Stimulated activated naive B cell treated with anti-CD40 and anti-IgM and Interleukin-4, amounts not matched to agents 10 μg/mL and 1 μg/mL and 100 μg/mL, for 72 hours (primary cell): ENCODE results near the gene NDFIP2.

Experiments used
- ATAC-seq, 2 donors: fragments of 150-1000 bp; cut with Tn5 transposase; replicated peaks; 2 replicates each; pipeline ENCODE4 v1.10.0; 2021; ENCODE audit warnings: moderate library complexity in 1 of 2
- DNase-seq: peaks from one replicate; pipeline ENCODE4 v3.0.0; 2021
- H3K27ac Mint-ChIP-seq: one replicate; pipeline ENCODE4 v1.8.0; 2022; ENCODE audit warnings: mild to moderate bottlenecking, mixed read lengths
- H3K27me3 Mint-ChIP-seq, 2 donors: one replicate each; pipeline ENCODE4 v1.8.0; 2022; ENCODE audit warnings: mixed read lengths in 2 of 2
- H3K36me3 Mint-ChIP-seq, 2 donors: one replicate each; pipeline ENCODE4 v1.8.0; 2022; ENCODE audit warnings: mixed read lengths in 2 of 2, mild to moderate bottlenecking in 1 of 2
- H3K4me1 Mint-ChIP-seq, 2 donors: one replicate each; pipeline ENCODE4 v1.8.0; 2022; ENCODE audit warnings: mixed read lengths in 2 of 2, mild to moderate bottlenecking in 1 of 2
- H3K4me3 Mint-ChIP-seq, 2 donors: one replicate each; pipeline ENCODE4 v1.8.0; 2022; ENCODE audit warnings: mild to moderate bottlenecking in 2 of 2, mixed read lengths in 2 of 2, moderate library complexity in 1 of 2
- H3K9me3 Mint-ChIP-seq, 2 donors: one replicate each; pipeline ENCODE4 v1.8.0; 2022; ENCODE audit warnings: mixed read lengths in 2 of 2, mild to moderate bottlenecking in 1 of 2

Gene NDFIP2

GRCh38 chr13:79480954-79481684, at the start of gene NDFIP2:
Gene NDFIP2, plus strand, starts transcription at chr13:79481155. Its CDS starts 49 bp downstream, at chr13:79481204.
- peak; percentile 89 to 90 for ATAC-seq
- Mint-ChIP-seq H3K4me3 (peak within 1 kb of the TSS; percentile 95 to 96), H3K36me3 (peaks cover 2 to 11% of the 10 kb centered on the region in 2 donors), H3K27me3 (peaks cover 36 to 47% of the 10 kb centered on the region in 2 donors), H3K27ac (peak within 1 kb of the TSS; percentile 86), H3K9me3 (no peaks in the 10 kb centered on the region), H3K4me1 (peaks cover 15 to 43% of the 10 kb centered on the region in 2 donors)
- DNase-seq = peak; percentile 81

- DNase-seq (no peak), ATAC-seq (no peak)
- Mint-ChIP-seq H3K36me3 (peaks cover 0 to 2% of the 10 kb centered on the region in 2 donors), H3K4me1 (peaks cover 2 to 20% of the 10 kb centered on the region in 2 donors), H3K9me3 (no peaks in the 10 kb centered on the region), H3K27me3 (no peaks in the 10 kb centered on the region), H3K27ac (no peak overlapping the region), H3K4me3 (no peak overlapping the region)
Measured at GRCh38 chr13:79432086-79432485, 48.9 kb upstream of the NDFIP2 start.

GRCh38 chr13:79432992-79433391, 48.0 kb upstream of the NDFIP2 start:
- H3K9me3 Mint-ChIP-seq = no peaks in the 10 kb centered on the region
- H3K4me3 Mint-ChIP-seq = no peak overlapping the region
- no peak overlapping the region for H3K27ac Mint-ChIP-seq
- peaks cover 2 to 13% of the 10 kb centered on the region in 2 donors for H3K4me1 Mint-ChIP-seq
- DNase-seq (no peak), ATAC-seq (no peak)
- H3K27me3 Mint-ChIP-seq = no peaks in the 10 kb centered on the region
- H3K36me3 Mint-ChIP-seq = peaks cover 0 to 2% of the 10 kb centered on the region in 2 donors

- ATAC-seq (no peak), DNase-seq (no peak)
- H3K4me3 Mint-ChIP-seq = no peak overlapping the region
- peaks cover 0 to 2% of the 10 kb centered on the region in 2 donors for H3K36me3 Mint-ChIP-seq
- H3K4me1 Mint-ChIP-seq = peaks cover 2 to 8% of the 10 kb centered on the region in 2 donors
- no peak overlapping the region for H3K27ac Mint-ChIP-seq
- H3K27me3 Mint-ChIP-seq = peaks cover 0 to 4% of the 10 kb centered on the region in 2 donors
- H3K9me3 Mint-ChIP-seq = no peaks in the 10 kb centered on the region
Measured at GRCh38 chr13:79434556-79434955, 46.4 kb upstream of the NDFIP2 start.

- H3K4me3 Mint-ChIP-seq = no peak overlapping the region
- H3K27me3 Mint-ChIP-seq = peaks cover 0 to 4% of the 10 kb centered on the region in 2 donors
- H3K9me3 Mint-ChIP-seq = no peaks in the 10 kb centered on the region
- H3K36me3 Mint-ChIP-seq = peaks cover 0 to under 1% of the 10 kb centered on the region in 2 donors
- H3K4me1 Mint-ChIP-seq = peaks cover 2 to 8% of the 10 kb centered on the region in 2 donors
- DNase-seq = no peak
- H3K27ac Mint-ChIP-seq = no peak overlapping the region
- no peak for ATAC-seq
Measured at GRCh38 chr13:79435561-79435990, 45.4 kb upstream of the NDFIP2 start.

GRCh38 chr13:79439275-79439674, 41.7 kb upstream of the NDFIP2 start:
- DNase-seq (no peak), ATAC-seq (no peak)
- Mint-ChIP-seq H3K4me3 (no peak overlapping the region), H3K36me3 (no peaks in the 10 kb centered on the region), H3K27ac (no peak overlapping the region), H3K27me3 (peaks cover 6 to 9% of the 10 kb centered on the region in 2 donors), H3K4me1 (peaks cover 6 to 14% of the 10 kb centered on the region in 2 donors), H3K9me3 (no peaks in the 10 kb centered on the region)

GRCh38 chr13:79440958-79441528, 39.9 kb upstream of the NDFIP2 start:
- H3K9me3 Mint-ChIP-seq = no peaks in the 10 kb centered on the region
- no peak overlapping the region for H3K4me3 Mint-ChIP-seq
- ATAC-seq (no peak), DNase-seq (no peak)
- peaks cover 4 to 9% of the 10 kb centered on the region in 2 donors for H3K4me1 Mint-ChIP-seq
- no peak overlapping the region for H3K27ac Mint-ChIP-seq
- H3K36me3 Mint-ChIP-seq = no peaks in the 10 kb centered on the region
- peaks cover 6 to 17% of the 10 kb centered on the region in 2 donors for H3K27me3 Mint-ChIP-seq

GRCh38 chr13:79442221-79442620, 38.7 kb upstream of the NDFIP2 start:
- peaks cover 6 to 24% of the 10 kb centered on the region in 2 donors for H3K27me3 Mint-ChIP-seq
- ATAC-seq = no peak
- no peak for DNase-seq
- no peaks in the 10 kb centered on the region for H3K36me3 Mint-ChIP-seq
- H3K4me1 Mint-ChIP-seq = peaks cover 4 to 13% of the 10 kb centered on the region in 2 donors
- H3K4me3 Mint-ChIP-seq = no peak overlapping the region
- H3K27ac Mint-ChIP-seq = no peak overlapping the region
- H3K9me3 Mint-ChIP-seq = no peaks in the 10 kb centered on the region

GRCh38 chr13:79442706-79443105, 38.2 kb upstream of the NDFIP2 start:
- peaks cover 4 to 16% of the 10 kb centered on the region in 2 donors for H3K4me1 Mint-ChIP-seq
- H3K4me3 Mint-ChIP-seq = no peak overlapping the region
- no peak for ATAC-seq

GRCh38 chr13:79445968-79446645, 34.8 kb upstream of the NDFIP2 start:
- Mint-ChIP-seq H3K36me3 (peaks cover 0 to 4% of the 10 kb centered on the region in 2 donors), H3K27me3 (peaks cover 5 to 29% of the 10 kb centered on the region in 2 donors), H3K4me3 (no peak overlapping the region), H3K4me1 (peaks cover 19 to 38% of the 10 kb centered on the region in 2 donors), H3K27ac (peak overlapping the region; percentile 60), H3K9me3 (peaks cover 6% of the 10 kb centered on the region in 2 donors)
- DNase-seq (no peak), ATAC-seq (no peak)

More at GRCh38 chr13:79442706-79443105, 38.2 kb upstream of the NDFIP2 start:
- DNase-seq = no peak
- H3K36me3 Mint-ChIP-seq = no peaks in the 10 kb centered on the region
- H3K27me3 Mint-ChIP-seq = peaks cover 6 to 29% of the 10 kb centered on the region in 2 donors
- no peaks in the 10 kb centered on the region for H3K9me3 Mint-ChIP-seq
- H3K27ac Mint-ChIP-seq = no peak overlapping the region

- H3K36me3 Mint-ChIP-seq = peaks cover 0 to 4% of the 10 kb centered on the region in 2 donors
- peaks cover 0 to 25% of the 10 kb centered on the region in 2 donors for H3K27me3 Mint-ChIP-seq
- DNase-seq = no peak
- H3K4me1 Mint-ChIP-seq = peaks cover 22 to 43% of the 10 kb centered on the region in 2 donors
- no peak overlapping the region for H3K27ac Mint-ChIP-seq
- ATAC-seq = no peak
- H3K9me3 Mint-ChIP-seq = peaks cover 6% of the 10 kb centered on the region in 2 donors
- H3K4me3 Mint-ChIP-seq = no peak overlapping the region
Measured at GRCh38 chr13:79447141-79447540, 33.8 kb upstream of the NDFIP2 start.

GRCh38 chr13:79447741-79448140, 33.2 kb upstream of the NDFIP2 start:
- DNase-seq (no peak), ATAC-seq (no peak)
- peaks cover 6% of the 10 kb centered on the region in 2 donors for H3K9me3 Mint-ChIP-seq
- no peak overlapping the region for H3K27ac Mint-ChIP-seq
- H3K4me3 Mint-ChIP-seq = no peak overlapping the region
- H3K36me3 Mint-ChIP-seq = peaks cover 0 to 4% of the 10 kb centered on the region in 2 donors
- H3K27me3 Mint-ChIP-seq = peaks cover 0 to 25% of the 10 kb centered on the region in 2 donors
- H3K4me1 Mint-ChIP-seq = peaks cover 24 to 49% of the 10 kb centered on the region in 2 donors

GRCh38 chr13:79448413-79448812, 32.5 kb upstream of the NDFIP2 start:
- peaks cover 6% of the 10 kb centered on the region in 2 donors for H3K9me3 Mint-ChIP-seq
- no peak overlapping the region for H3K4me3 Mint-ChIP-seq
- ATAC-seq (peak; percentile 24 to 27), DNase-seq (no peak)
- H3K27me3 Mint-ChIP-seq = peaks cover 4 to 25% of the 10 kb centered on the region in 2 donors
- peaks cover 24 to 53% of the 10 kb centered on the region in 2 donors for H3K4me1 Mint-ChIP-seq
- H3K27ac Mint-ChIP-seq = no peak overlapping the region
- peaks cover 0 to 4% of the 10 kb centered on the region in 2 donors for H3K36me3 Mint-ChIP-seq

- Mint-ChIP-seq H3K27me3 (peaks cover 13 to 31% of the 10 kb centered on the region in 2 donors), H3K27ac (no peak overlapping the region), H3K9me3 (peaks cover 6% of the 10 kb centered on the region in 2 donors), H3K36me3 (peaks cover 0 to 4% of the 10 kb centered on the region in 2 donors), H3K4me1 (peaks cover 24 to 53% of the 10 kb centered on the region in 2 donors), H3K4me3 (peak overlapping the region in 1 of 2 donors; percentile 12)
- ATAC-seq (no peak), DNase-seq (no peak)
Measured at GRCh38 chr13:79450110-79450509, 30.8 kb upstream of the NDFIP2 start.
